HL-60 (cell line): Measurements from ENCODE around the gene CENPV.
"Not testable (repeated sequence)": the region's sequence is repeated elsewhere in the genome, so short reads cannot be mapped to it uniquely, and the experiment has no call there.

Experiments used
- POLR2AphosphoS5 ChIP-seq: IDR thresholded peaks from 2 replicates; pipeline ENCODE4 v1.6.1; 2012; ENCODE audit warnings: low read depth
- TF ChIP-seq, protein P1 (sequence below): IDR thresholded peaks from one replicate; pipeline ENCODE4 v1.5.1; 2011; ENCODE audit warnings: low read length, control low read depth, inconsistent platforms; ENCODE audit not compliant: insufficient read depth

DNA sequence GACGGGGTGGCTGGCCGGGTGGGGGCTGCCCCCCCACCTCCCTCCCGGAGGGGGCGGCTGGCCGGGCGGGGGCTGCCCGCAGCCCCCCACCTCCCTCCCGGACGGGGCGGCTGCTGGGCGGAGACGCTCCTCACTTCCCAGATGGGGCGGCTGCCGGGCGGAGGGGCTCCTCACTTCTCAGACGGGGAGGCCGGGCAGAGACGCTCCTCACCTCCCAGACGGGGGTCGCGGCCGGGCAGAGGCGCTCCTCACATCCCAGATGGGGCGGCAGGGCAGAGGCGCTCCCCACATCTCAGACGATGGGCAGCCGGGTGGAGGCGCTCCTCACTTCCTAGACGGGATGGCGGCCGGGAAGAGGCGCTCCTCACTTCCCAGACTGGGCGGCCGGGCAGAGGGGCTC, 41.2 kb downstream of the CENPV start:
- TF ChIP-seq, protein P1, sequence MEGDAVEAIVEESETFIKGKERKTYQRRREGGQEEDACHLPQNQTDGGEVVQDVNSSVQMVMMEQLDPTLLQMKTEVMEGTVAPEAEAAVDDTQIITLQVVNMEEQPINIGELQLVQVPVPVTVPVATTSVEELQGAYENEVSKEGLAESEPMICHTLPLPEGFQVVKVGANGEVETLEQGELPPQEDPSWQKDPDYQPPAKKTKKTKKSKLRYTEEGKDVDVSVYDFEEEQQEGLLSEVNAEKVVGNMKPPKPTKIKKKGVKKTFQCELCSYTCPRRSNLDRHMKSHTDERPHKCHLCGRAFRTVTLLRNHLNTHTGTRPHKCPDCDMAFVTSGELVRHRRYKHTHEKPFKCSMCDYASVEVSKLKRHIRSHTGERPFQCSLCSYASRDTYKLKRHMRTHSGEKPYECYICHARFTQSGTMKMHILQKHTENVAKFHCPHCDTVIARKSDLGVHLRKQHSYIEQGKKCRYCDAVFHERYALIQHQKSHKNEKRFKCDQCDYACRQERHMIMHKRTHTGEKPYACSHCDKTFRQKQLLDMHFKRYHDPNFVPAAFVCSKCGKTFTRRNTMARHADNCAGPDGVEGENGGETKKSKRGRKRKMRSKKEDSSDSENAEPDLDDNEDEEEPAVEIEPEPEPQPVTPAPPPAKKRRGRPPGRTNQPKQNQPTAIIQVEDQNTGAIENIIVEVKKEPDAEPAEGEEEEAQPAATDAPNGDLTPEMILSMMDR, result not testable (repeated sequence)
- not testable (repeated sequence) for TF ChIP-seq POLR2AphosphoS5
